Stimulated activated CD4-positive, alpha-beta T cell treated with anti-CD3 and anti-CD28 coated beads, Interleukin-4, amount 100 ng/mL, for 1 hour (primary cell): ENCODE data around the gene SNX2.
"Not testable (repeated sequence)": the region's sequence is repeated elsewhere in the genome, so short reads cannot be mapped to it uniquely, and the experiment has no call there.

Experiments used
- DNase-seq: peaks from one replicate; pipeline ENCODE4 v3.0.0-alpha.2; 2020

SNX2 gene

GRCh38 chr5:122845229-122846050, 70.6 kb downstream of the SNX2 start, which contains the start of gene SNX24:
Gene SNX24, plus strand, starts transcription at chr5:122845613. Its CDS starts 21 bp downstream, at chr5:122845634.
- DNase-seq: peak; percentile 65

DNA sequence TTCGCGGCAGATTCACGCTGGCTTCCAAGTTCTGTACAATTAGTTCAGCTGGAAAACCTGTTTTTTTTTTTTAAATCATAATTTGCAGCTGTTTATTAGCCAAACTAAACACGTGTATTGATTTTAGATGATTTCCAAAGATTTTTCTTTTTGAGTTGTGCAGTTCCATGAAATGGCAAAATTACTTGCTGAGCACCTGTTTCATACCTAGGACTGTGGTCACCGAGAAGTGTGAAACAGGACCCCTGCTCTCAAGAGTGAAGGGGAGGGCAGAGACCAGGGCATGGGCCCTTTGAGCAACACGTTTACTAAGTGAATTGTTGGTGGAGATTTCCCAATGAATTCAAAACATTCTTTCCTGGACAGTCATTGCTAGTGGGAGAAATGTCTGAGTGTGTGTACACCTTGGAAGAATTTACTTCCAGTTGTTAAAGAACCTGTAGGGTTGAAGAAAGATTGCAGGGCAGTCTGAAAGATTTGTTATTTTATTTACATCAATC, 71.2 kb downstream of the SNX2 start:
- DNase-seq: no peak

DNA sequence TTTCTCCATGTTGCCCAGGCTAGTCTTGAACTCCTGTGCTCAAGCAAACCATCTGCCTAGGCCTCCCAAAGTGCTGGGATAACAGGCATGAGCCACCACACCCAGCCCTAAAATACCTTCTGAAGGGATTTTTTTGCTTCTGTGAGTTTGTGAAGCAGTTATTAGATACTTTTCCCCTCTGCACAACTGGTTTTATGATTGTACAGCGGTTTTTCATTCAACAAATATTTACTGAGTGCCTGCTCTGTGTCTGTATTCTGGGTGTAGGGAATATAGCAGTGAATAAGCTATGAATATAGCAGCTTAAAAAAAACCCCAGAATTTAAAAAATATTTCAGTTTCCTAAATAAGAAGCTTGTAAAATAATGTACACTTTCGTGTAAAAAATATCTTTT, 72.8 kb downstream of the SNX2 start:
- DNase-seq: no peak

DNA sequence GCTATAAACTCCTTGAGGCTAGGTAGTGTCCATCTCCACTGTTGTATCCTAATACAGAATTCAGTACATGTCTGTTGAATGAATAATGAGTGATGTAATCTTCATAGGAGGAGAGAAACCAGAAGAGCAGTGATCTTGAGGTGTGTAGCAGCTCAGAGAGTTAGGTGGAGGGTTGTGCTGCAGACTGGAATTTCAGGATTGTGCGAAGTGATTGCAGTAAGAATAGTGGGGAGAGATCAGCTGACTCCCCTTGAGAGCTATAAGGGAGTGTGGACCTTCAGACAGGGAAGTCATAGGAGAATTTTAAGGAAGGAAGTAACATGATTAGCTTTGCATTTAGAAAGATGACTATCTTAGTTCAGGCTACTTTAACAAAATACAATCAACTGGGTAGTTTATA, 74.9 kb downstream of the SNX2 start:
- DNase-seq: no peak

DNA sequence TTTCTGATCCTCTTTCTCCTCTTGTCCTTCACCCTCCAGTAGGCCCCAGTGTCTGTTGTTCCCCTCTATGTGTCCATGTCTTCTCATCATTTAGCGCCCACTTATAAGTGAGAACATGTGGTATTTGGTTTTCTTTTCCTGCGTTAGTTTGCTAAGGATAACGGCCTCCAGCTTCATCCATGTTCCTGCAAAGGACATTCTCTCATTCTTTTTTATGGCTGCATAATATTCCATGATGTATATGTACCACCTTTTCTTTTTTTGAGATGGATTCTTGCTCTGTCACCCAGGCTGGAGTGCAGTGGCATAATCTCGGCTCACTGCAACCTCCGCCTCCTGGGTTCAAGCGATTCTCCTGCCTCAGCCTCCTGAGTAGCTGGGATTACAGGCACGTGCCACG, 82.7 kb downstream of the SNX2 start:
- not testable (repeated sequence) for DNase-seq

- no peak for DNase-seq
These were observed 83.6 kb downstream of the SNX2 start for GRCh38 chr5:122858451-122858850.

DNA sequence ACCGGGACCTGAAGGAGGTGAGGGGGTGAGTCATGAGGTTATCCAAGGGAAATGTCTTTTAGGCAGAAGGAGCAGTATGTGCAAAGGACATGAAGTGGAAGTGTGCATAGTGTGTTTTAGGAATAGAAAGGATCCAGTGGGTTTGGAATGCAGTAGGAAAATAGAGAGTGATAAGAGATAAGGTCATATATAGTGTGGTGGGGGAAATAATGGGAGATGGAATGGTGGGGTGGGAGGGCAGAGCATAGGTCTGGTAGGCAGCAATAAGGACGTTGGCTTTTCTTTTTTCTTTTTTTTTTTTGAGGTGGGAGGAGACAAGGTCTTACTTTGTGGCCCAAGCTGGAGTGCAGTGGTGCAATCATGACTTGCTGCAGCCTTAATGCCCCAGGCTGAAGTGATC, 88.4 kb downstream of the SNX2 start:
- DNase-seq: no peak

DNA sequence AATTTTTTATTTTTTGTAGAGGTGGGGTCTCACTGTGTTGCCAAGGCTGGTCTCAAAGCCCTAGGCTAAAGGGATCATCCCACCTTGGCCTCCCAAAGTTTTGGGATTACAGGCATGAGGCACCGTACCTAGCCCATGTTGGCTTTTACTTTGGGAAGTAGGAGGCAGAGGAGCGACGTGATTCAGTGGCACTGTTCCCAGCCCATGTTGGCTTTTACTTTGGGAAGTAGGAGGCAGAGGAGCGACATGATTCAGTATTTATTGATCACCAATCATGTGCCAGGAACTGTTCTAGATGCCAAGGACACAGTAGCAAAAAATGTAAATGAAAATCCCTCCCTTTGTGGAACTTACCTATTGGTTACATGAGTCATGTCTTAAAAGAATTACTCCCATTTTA, 88.8 kb downstream of the SNX2 start:
- DNase-seq: no peak

DNA sequence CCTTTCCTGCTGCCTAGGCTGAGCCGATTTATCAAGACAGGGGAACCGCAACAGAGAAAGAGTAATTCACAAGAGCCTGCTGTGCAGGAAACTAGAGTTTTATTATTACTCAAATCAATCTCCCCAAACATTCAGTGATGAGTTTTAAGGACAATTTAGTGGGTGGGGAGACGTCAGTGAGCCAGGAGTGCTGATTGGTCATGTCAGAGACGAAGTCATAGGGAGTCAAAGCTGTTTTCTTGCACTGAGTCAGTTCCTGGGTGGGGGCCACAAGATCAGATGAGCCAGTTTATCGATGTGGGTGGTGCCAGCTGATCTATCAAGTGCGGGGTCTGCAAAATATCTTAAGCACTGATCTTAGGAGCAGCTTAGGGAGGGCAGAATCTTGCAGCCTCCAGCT, 89.5 kb downstream of the SNX2 start:
- DNase-seq: no peak

DNA sequence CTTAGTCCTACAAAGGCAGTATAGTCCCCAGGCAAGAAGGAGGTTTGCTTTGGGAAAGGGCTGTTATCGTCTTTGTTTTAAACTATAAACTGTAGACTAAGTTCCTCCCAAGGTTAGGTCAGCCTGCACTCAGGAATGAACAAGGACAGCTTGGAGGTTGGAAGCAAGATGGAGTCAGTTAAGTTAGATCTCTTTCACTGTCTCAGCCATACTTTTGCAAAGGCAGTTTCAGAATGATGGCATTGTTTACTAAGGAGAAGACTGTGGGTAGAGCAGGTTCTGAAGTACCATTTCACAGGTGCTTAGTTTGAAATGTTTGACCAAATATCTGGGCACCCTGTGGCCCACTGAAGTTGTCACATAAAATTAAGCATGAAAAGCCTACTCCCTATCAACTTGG, 90.0 kb downstream of the SNX2 start:
- no peak for DNase-seq

DNA sequence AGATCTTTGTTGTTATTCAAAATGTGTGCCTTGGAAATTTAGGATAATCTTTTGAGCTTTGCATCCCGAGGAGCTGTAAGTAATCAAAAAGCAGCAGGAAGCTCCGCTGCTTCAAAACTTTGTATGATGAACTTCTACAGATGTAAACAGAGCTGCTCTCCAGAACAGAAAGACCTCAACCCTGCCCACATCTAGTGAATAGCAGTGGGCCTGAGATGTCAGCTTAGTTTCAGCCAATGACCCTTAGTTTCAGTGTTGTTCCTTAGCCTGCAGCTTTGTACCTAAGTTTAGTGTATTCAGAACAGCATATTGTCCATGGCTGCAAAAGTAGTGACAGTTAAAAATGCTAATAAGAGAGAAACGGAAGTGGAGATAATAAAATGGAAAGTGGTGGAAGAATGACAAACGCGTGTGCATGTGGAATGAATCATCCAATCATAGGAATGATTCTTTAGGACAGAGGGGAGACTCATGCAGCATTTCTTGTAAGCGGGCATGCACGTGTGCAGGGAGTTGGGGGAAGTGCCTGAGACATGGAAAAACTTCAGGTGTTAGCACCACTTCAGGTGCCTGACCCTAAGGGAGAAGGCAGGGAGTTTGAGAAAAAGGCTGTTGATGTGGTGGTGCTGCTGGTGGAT, 95.5 kb downstream of the SNX2 start:
- no peak for DNase-seq

DNA sequence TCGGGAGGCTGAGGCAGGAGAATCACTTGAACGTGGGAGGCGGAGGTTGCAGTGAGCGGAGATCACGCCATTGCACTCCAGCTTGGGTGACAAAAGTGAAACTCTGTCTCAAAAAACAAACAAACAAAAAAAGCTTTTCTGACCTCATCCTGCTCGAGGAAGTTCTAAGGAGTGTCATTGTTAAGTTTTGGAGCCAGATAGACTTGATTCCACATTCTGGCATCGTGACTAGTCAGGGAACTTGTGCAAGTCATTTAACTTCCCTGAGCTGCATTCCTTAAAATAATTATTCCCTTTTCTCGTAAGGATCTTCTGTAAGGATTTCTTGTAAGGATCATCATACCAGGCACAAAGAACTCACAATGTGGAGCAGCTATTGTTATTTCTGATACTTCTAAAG, 96.8 kb downstream of the SNX2 start:
- DNase-seq: no peak

DNA sequence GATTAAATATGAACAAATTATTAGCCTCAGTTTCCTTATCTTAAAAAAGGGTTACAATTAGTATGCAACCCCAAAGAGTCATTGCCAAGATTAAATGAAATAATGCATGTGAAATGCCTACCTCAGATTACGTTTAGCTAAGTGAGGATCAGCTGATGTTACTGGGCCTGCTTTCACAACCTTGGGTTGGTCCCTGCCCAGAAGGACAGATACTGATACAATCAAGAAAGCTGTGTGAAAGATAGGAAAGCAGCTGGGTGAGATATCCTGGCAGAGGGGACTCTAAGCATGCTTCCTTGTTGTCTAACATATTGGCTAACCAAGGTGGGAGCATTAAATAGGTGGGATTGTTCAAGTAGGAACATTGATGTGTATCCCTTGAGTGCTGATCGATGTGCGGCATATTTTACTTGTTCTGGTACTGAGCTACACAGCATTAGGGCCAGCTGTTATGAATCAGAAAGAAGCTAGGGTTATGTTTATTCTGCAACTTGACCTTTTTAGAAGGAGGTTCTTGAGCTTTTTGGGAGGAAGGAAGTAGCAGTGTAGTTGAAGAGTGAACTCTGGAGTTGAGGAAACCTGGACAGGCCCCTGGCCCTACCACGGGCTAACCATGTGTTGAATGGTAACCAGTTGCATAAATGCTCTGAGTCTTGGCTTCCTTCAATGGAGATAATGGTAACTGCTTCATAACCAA, 99.4 kb downstream of the SNX2 start:
- no peak for DNase-seq

DNA sequence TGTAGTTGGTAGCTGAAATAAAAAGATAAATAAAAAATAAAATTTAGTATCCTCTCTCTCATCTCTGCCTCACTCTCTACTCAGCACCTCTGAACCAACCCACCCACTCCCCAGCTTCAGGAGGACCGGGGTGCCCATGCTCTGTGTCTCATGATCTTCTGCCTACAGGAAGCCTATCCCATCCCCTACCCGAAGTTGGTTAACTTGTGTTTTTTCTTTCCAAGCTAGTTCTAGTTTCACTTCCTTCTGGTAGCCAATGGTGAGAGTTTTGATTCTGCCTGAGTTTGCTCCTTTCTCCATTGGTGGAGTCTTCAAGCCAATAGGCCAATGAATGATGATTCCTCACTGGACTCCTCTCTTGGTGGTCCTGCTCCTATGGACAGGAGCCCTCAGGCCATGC, 102.6 kb downstream of the SNX2 start:
- no peak for DNase-seq

DNA sequence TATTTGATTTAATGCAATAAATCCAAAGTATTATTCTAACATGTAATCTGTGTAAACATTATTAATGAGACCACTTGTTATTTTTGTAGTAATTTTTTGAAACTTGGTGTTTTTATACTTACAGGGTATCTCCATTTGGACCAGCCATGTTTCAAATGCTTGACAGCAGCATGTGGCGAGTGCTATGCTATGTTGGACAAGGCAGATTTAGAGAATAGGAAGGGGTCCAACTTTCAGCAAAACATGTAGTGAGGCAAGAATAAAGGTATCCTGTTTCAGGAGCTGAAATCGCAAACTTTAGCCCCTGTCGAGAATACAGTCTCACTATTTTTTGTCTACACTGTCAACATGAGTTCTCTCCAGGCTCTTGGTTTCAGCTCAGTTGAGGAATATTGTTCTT, 104.2 kb downstream of the SNX2 start:
- no peak for DNase-seq
